Right forelimb (tissue), 1 donor: Measurements from ENCODE around the gene SRPRB.

Experiments
- DNase-seq: peaks from one replicate; pipeline ENCODE4 v3.0.0-alpha.2; 2018

The SRPRB gene

DNA sequence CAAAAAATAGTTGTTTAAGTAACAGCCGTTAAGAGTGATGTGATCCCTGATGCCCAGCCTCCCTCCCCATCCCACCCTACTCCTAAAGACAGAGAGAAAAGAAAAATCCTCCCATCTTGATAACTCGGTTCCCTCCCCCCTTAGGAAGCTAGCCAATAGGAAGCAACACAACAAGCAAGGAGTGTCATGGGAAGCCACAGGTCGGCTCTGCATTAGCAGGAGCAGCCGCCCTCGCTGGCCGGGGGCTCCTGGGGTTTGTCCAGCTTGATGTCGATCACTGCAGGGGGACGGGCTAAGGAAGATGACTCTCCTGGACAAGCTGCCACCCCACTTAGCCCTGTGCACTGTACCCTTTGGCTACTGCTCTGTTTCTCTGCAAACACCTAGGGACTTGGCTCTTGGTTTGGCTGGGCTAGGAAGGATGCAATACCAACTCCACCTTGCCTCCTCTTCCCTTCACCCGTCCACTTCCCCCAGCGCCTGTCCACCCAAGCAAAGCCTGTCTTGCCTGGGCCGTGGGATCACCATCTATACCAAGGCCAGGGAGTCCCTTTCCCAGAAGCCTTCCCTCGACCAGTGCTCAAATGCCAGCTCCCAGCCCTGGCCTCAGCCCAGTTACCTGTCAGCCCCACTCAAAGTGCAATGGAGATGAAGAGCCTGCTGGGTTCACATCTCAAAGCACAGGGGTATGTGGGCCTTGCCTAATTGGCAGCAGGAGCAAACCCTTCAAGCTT is 23.1 kb downstream of the SRPRB start:
- peak; percentile 32 for DNase-seq

DNA sequence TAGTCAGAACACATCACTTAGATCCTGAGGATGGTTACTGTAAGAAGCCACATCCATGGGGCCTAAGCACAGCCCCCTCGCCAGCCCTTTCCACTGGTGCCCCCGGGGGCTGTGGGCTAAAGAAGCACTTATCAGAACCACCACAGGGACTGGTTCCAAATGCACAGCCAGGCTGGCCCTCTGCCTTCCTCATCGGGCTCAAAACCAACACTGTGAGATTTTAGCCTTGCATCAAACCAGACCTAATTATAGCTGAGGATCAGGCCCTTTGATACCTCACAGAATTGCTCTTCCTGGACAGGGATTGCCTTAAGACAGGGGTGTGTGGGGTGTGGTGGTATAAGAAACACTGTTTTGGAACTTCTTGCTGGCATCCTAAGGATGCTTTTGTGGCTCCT is 23.7 kb downstream of the SRPRB start:
- DNase-seq = peak; percentile 16

DNA sequence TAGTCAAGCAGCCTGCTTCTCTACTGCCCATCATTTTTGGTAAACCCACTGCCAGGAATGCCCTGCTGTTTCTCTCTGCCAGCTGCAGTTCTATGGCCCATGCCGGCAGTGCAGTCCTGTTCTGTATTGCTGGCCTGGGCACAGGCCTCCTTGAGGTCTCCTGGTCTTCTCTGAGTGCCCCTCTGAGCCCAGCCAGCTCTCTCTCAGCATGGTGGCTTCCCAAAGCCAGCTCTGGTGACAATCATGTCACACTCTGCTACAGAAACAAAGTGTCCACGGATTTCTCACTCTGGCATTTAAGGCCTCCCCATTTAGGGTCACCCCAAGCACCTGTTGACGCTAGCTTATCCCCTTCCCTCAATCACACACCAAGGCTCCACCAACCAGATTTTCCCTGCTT is 24.5 kb downstream of the SRPRB start:
- DNase-seq = no peak

DNA sequence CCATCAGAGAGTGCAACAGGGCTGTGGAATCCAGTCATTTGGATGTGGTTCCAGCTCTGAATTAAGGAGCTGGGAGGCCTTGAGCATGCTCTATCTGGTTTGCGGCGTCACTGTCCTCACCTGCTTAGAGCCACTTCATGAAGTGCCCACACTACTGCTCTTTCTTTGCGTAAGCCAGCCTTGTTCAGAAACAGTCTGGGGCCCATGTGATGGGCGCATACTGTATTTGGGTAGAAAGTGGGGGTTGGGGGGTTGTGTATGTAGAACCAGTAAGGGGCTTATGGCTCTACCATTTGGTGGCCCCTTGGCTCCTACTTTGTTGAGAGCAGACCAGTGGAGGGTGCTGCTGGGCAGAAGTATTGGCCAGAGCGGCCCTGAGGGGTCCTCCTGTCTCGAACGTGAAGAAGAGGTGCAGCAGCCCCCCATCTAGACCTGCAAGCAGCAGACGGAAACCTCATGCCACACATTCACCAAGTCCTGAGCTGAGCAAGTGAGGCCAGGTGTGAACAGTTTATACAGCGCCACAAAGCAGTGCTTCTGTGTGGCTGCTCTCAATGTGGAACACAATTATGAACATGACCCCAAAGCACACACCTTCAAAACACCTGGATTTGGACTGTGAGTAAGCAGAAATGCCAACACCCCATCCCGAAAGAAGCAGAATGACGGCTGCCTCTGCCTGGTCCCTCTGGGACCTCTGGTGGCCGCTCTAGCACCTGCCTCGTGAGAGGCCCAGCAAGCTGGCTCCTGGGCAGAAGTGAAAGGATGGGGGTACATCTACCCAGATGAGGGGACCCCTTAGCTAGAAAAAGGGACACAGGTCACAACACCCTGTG is 26.6 kb downstream of the SRPRB start:
- peak; percentile 12 for DNase-seq

DNA sequence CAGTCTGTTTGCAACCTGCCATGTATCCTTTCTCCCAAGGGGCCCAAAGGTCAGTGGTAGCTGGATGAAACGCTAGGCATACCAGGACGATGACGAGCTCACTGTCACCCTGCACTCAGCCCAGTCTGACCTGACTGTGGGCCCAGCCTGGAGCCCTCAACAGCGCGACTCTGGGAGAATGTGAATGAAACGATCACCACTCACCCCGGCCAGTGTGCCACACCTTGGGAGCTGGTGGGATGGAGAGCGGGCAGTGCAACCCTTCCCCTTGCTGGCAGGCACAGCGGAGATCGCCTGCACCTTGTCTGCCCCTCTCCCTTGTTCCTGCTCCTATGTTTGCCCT is 27.2 kb downstream of the SRPRB start:
- DNase-seq = no peak

DNA sequence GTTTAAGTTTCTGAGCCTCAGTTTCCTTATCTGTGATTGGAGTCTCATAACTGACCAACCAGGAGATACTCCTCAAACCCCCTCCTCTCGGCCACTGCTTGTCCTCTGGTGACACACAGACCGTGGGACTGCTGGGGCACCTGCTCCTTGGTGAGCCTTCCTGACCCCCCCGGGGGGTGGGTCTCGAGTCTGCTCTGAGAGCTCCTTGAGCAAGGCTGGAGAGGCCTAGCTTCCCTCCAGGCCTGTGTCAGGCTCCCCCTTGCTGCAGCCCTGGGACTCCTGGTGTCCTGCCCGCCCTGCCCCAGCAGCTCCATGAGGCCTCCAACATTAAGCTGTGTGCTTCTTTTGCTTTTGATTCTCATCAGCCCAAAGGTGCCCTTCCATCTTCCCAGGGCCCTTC is 27.7 kb downstream of the SRPRB start:
- peak; percentile 17 for DNase-seq

DNA sequence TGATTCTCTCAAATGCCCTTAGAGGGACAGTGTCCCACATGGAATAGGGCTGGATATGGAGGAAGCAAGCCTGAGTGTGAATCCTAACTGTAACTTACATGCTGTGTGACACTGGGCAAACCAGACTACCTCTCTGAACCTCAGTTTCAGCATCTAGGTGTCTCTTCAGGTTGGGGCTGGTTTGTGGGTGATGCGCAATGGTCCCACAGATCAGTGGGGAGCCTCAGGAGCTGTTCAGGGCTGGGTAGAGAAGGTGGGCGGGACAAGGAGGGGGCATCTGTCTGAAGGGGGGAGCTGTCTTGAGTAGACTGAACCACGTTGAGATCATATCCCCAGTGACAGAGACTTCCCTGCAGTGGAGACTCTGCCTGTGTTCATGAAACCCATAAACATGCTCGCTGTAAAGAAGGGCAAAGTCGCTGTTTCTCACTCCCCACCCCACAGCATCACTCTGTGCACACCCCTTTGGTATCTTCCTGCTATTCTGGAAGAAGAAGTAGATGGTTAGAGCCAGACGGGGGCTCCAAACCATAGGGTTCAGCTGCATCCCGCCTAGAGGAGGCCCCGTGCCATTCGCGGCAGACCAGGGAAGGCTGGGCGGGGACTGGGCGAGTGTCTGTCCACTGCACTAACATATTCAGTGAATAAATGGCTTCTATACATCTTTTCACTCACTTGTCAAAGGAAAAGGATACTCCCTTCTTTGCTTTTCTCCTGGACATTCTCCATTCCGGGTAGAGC is 28.4 kb downstream of the SRPRB start:
- no peak for DNase-seq

DNA sequence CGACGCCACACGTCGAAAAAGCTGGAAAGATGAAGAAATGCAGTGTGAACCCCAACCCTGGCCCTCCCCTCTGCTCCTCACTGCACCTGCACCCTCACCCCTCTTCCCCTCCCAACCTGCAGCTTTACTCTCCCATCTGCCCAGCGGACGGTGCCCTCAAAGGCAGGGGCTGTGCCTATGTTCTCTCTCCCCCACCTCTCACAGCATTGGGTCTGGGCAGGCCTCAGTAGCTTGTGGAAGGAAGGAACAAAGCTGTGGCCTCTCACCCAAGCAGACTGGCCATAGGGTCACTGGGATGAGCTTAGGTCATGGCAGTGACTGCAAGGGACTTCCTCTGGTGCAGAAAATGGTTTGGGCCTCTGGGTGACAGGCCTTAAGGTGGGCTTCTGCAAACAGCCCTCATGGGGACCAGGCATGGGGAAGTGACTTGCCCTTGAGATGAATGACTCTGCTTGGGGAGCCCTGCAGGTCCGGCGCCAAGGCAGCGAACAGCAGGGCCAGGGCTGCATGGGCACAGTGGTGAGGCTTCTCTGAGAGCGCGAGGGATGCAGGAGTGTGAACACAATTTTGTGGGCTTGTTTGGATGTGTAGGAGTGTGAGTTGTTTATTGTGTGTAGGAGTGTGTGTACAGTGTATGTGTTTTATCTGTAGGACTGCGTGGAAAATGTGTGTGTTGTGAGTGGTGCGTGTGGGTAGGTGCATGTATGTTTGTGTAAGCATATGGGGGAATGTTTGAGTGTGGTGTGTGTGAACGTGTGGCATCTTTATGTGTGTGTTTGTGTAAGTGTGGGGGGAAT is 29.2 kb downstream of the SRPRB start:
- DNase-seq = peak; percentile 26

DNA sequence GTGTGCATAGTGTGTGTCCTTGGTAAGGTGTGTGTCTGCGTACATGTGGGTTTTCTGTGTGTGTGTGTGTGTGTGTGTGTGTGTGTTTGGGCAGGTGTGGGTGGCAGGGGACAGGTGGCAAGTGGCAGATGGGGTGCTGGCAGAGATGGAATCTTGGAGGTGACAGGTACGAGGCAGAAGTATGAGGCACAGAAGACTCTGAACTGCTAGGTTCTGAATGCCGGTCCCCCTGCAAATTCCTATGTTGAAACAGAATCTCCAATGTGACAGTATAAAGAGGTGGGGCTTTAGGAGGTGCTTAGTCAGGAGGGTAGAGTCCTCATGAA is 29.8 kb downstream of the SRPRB start:
- peak; percentile 10 for DNase-seq

DNA sequence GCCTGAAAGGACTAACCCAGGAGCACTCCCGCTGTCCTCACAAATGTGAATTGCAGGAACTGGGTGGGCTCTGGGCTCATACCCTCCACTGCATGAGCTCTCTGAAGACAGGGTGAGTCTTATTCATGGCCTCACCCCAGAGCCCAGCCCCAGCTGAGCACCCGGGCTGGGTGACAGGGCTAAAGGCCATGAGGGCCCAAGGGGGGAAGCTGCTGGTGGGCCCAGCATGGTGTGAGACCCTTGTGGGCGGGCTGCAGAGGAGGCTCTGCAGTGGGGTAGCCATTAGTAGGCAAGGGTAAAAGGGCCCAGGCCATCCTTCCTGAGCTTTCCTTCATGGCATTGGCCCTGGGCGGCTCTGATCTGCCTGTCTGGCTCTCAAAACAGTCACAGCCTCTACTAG is 30.3 kb downstream of the SRPRB start:
- DNase-seq = peak; percentile 38

DNA sequence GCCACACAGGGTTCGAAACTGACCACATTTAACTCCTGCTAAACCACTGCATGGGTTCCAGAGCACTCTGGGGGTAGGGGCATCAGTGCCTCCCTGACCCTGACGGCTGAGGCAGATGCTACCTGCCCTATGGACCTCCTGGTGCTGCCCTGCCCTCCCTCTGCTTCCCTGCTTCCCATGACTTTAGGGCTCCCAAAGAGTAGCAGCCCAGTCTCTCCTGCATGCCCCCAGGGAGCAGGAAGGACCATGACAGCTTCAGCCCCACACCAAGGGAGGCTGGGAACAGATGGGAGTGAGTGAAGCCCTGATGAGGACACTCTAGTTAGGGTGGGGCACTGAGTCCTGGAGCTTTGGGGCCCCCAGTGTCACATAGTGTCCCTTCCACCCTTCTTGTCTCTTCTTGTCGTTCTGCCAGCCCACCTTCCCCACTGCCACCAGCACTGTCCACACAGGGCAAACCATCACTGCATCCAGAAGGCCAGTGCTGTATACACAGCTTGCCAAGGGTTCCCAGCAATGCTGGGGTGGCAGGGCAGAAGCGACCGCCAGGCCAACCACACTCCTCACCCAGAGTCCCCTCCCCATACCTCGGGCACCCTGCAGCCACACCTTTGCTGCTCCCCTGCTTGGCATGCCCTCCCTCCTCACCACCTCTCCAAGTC is 31.0 kb downstream of the SRPRB start:
- peak; percentile 20 for DNase-seq

DNA sequence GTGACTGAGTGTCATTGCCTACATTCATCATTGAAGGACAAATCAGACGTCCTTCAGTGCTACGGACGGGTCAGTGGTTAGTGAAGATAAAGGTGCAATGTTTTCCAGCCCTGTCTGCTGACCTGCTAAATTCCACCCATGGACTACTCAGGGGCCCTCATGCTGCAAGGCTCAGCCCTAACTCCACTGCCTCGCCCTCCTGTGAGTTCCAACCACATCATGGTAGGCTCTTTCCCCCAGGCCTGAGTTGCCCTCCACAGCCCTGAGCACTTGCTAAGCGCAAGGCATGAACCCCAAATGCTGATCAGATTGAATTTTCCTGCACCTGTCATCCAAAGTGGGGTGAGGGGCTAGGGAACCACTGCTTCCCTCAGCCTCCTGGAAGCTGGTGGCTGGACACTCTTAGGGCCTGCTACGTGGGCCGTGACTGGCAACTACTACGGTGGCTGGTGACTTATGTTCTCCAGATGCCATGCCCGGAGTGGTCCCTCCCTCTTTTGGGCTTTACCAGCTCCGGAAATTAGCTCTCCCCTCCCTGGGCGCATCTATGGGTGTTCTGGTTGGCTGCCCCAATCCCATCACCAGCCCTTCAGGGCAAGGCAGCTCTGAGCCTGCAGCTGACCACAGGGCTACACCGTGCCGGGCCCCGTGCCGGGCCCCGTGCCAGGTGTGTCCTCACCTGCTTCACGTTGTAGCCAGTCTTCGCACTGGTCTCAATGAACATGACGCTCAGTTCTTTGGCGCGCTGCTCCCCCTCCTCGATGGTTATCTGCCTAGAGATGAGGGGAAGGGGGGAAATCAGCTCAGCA is 32.1 kb downstream of the SRPRB start:
- DNase-seq = peak; percentile 27

DNA sequence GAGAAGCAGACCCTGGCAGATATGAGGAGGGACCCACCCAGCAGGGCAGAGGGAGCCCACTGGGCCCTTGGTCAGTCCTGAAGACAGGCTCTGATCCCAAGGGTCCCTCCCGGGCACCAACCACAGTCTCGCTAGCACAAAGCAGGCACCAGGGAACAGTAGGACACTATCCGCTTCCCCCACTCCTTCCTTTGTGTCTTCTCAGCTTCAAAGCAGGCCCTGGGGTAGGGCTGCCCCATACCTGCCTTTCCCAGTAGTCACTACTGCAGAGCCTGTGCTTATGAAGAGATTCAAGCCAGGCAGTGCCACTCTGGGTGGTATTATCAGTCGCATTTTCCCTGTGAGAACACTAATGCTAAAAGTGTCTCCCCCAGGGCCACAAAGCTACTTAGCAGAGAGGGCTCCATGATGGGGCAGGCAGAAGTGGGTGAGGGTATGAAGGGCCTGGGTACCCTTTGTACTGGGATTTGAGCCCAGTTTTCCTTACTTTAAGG is 32.7 kb downstream of the SRPRB start:
- peak; percentile 20 for DNase-seq

DNA sequence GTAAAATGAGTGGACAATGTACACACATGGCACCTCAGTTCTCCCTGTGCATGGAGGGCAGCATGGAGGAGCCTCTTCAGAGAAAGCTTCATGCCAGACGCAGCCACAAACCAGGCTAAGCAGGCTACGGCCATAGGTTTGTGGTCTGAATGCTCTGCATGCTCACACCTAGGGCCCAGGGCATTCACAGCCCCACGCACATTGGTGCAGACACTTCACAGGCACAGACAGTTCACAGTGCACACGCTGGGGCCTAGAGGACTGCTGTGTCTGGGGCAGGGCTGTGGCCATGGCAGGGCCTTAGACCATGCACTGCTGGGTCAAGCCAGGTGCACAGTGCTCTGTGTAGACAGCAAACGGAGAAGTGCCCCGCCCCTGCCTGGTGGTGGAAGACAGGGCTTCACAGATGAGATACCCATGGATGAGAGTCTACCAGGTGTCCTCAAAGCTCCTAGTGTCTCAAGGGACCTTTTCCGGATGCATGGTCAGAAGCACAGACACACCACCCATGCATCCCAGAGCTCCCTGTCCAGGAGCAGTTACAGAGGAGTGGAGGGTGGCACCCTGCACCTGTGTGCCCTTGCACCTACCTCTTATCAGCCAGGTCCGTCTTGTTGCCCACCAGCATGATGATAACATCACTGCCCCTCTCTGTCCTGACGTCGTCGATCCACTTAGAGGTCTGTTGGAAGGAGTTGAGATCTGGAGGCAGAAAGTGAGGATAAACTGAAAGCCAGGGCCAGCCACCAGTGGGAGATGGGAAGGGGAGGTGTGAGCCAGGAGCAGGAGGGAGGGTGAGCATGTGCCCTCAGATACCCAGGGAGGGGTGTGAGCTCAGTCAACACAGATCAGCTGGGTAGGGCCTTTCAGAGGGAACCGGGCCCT is 33.5 kb downstream of the SRPRB start:
- peak; percentile 11 for DNase-seq

DNA sequence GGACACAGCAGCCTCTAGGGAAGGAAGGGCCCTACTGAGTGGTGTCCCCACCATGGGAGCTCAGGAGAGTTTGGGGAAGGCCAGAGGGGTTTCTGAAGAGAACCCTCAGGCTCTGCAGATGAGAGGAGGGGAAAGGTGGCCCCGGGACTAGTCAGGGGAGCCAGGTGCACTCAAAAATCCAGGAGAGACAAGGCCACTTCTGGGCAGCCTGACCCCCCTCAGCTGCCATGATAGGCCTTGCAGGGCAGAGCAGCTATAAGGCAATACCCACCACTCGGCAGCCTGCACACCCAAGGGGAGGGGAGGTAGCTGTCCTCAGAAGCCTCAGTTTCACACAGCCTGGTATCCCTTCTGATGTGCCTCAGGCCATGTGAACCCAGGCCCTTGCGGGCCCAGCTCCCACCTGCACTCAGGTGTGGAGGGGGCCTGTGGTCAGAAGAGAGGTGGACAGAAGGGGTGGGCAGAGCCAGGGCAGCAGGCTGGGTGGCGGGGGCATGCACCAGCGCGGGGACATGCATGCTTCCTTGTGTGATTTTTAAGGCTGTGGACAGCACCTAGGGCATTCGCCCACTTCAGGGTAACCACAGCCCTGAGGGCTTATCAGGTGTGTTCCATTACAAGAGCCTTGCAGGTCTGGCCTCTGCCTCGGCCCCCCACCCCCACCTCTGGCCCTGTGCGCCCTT is 34.6 kb downstream of the SRPRB start:
- DNase-seq = peak; percentile 6

DNA sequence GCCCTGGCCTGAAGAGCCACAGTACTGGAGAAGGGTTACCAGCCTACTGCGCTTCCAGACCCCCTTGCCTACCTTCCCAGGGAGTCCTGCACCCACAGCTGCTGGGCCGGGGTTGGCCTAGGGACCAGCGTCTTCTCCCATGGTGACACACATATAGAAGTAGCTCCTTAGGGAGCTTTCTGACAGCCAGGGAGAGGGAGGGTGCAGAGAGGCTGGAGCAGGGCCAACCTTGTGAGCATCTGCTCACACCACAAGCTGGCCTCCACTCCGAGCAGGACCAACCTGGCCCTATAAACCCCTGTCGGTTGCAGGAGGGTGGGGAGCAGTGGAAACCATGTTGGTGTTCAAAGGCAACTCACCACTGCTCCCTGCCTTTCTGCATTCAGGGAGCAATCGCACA is 35.2 kb downstream of the SRPRB start:
- DNase-seq = peak; percentile 19

DNA sequence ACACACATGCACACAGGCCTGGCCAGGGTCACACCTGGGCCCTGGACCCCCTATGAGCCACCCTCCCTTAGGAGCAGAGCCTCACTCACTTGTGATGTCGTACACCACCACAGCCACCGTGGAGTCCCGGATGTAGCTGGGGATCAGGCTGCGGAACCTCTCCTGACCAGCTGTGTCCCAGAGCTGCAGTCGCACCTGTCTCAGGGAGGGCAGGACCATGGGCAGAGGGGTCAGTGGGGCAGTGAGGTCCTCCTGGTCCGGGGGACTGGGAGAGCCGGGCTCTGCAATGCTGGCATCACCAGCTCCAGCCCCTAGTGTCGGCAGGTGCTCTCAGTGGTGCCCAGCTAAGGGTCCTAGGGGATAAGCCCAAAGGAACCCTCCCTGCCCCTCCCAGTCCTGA is 35.6 kb downstream of the SRPRB start:
- DNase-seq = no peak

DNA sequence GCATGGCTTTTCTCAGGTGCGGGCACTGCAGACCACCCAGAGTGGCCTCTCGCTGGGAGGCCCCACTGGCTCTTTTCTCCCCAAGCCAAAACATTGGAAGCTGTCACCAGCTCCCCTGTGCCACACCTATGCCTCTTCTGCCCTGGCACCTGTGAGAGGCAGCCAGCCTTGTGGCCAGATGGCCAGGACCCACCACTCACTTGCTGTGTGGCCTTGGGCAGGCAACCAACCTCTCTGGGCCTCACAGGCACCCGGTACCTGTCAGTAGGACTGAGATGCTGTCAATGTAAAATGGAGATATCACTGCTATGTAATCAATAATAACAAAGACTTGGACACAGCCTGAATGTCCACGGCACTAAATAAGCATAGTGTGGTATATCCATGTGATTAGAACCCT is 36.5 kb downstream of the SRPRB start:
- DNase-seq = no peak

DNA sequence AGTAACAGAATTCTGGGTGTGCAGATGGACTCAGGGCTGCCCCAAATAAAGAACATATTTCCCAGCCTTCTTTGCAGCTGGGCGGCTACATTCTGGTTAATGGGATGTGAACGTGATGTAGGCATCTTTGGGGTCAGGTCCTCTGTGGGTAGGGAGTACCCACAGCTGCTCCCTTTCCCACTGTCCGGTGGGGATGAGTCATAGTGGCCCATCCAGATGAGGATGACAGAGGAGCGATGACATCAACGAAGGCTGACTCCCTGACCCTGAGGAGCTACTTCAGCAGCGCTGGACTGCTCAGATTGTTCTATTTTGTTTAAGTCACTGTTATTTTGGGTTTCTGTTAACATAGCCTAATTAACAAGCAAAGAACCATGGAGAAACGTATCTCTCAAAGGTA is 38.0 kb downstream of the SRPRB start:
- no peak for DNase-seq

DNA sequence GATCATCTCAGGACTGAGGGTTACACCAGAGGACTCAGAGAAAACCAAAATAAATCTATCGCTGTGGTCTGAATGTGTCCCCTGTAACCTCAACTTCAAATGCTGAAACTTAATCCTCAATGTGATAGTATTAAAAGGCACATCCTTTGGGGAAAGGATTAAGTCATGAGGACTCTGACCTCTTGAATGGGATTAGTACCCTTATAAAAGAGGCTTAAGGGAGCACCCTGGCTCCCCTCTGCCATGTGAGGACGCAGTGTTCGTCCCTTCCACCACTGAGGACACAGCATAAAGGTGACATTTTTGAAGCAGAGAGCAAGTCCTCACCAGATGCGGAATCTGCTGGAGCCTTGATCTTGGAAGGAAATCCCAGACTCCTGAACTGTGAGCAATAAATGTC is 39.5 kb downstream of the SRPRB start:
- no peak for DNase-seq
